Vagina (tissue), 2 donors: Measurements from ENCODE around the gene HOXA10.
A peak's percentile ranks its signal among the peaks of the same experiment; 100 is the strongest.

Source experiments
- POLR2A ChIP-seq, 2 donors: fragments of 450-650 bp; IDR thresholded peaks; one replicate each; pipeline ENCODE4 v1.6.1; 2017; ENCODE audit warnings: antibody characterized with exemption in 2 of 2, mild to moderate bottlenecking in 2 of 2, moderate library complexity in 2 of 2
- POLR2AphosphoS5 ChIP-seq, 2 donors: sonication (generic); formaldehyde crosslinking; IDR thresholded peaks; one replicate each; pipeline ENCODE4 v1.9.0; 2017; ENCODE audit warnings: antibody characterized with exemption in 2 of 2, mild to moderate bottlenecking in 2 of 2, low read depth in 1 of 2; ENCODE audit not compliant: insufficient read depth in 1 of 2
- TF ChIP-seq, protein P1 (sequence below), 3 experiments: fragments of 450-650 bp in 2 of 3; fragments of 200-600 bp in 1 of 3; sonication (generic) in 1 of 3; IDR thresholded peaks; one replicate each; pipeline ENCODE4 v1.5.1; 2017 to 2019; ENCODE audit warnings: antibody characterized with exemption in 3 of 3, mild to moderate bottlenecking in 2 of 3, moderate library complexity in 2 of 3

DNA sequence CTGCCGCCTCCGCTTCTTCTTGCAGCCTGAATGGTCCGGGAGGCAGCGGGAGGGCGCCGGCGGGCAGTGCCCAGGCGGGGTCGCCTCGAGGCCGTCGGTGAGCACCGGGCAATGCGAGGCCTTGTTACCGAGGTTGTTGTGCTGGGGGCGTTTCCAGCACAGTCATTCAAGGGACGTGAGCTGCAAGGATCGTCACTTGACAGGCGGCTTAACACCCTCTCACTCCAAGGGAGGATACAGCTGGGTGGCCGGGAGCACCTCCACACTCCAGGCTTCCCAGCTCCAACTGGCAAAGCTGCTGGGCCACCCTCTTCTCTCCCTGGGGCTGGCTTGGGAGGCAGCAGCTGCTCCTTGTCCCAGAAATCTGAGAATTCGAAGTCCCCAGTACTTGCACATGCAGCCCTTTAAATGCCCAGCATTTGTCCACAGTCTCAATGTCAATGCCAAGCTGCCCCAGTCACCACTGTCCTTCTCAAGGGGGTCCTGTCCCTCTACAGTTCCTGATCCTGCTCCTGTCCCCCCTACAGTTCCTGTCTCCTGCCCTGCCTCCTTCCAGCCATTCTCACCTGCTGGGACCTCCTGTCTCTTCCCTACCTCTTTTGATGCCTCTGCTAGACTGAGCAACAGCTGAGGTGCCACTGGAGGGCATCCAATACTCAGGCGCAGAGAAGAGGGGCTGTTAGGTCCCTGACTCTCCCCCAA, 15.3 kb upstream of the HOXA10 start:
- TF ChIP-seq, protein P1, sequence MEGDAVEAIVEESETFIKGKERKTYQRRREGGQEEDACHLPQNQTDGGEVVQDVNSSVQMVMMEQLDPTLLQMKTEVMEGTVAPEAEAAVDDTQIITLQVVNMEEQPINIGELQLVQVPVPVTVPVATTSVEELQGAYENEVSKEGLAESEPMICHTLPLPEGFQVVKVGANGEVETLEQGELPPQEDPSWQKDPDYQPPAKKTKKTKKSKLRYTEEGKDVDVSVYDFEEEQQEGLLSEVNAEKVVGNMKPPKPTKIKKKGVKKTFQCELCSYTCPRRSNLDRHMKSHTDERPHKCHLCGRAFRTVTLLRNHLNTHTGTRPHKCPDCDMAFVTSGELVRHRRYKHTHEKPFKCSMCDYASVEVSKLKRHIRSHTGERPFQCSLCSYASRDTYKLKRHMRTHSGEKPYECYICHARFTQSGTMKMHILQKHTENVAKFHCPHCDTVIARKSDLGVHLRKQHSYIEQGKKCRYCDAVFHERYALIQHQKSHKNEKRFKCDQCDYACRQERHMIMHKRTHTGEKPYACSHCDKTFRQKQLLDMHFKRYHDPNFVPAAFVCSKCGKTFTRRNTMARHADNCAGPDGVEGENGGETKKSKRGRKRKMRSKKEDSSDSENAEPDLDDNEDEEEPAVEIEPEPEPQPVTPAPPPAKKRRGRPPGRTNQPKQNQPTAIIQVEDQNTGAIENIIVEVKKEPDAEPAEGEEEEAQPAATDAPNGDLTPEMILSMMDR (IDR thresholded peaks at IDR 0.05) = no peak
- TF ChIP-seq POLR2A (IDR thresholded peaks at IDR 0.05) (peak in 1 of 2 donors; percentile 49), POLR2AphosphoS5 (IDR thresholded peaks at IDR 0.05; ENCODE audit: insufficient read depth in 1 of 2, low read depth in 1 of 2) (peak in 1 of 2 donors; percentile 89)
